Neural crest cell (in vitro differentiated cells): ENCODE data around the gene DCUN1D3. TPM values are rescaled to one million over a fixed set of nuclear protein-coding genes. Genes with fewer than 3 reads are reported as not detected.
"Not testable (repeated sequence)": the region's sequence is repeated elsewhere in the genome, so short reads cannot be mapped to it uniquely, and the experiment has no call there.

Experiments used
- DNase-seq: peaks from one replicate; pipeline ENCODE4 v3.0.0; 2021; ENCODE audit warnings: low read depth, mixed read lengths, low spot score
- H3K27ac Mint-ChIP-seq: one replicate; pipeline ENCODE4 v1.8.0; 2021; ENCODE audit warnings: mild to moderate bottlenecking, mixed read lengths; ENCODE audit not compliant: unreplicated experiment
- H3K27me3 Mint-ChIP-seq: 2 replicates; pipeline ENCODE4 v1.8.0; 2021; ENCODE audit warnings: low read depth, mild to moderate bottlenecking, mixed read lengths
- H3K36me3 Mint-ChIP-seq: 2 replicates; pipeline ENCODE4 v1.8.0; 2021; ENCODE audit warnings: low read depth, mild to moderate bottlenecking, mixed read lengths
- H3K4me1 Mint-ChIP-seq: 2 replicates; pipeline ENCODE4 v1.8.0; 2021; ENCODE audit warnings: mixed read lengths
- H3K4me3 Mint-ChIP-seq: one replicate; pipeline ENCODE4 v1.8.0; 2021; ENCODE audit warnings: mild to moderate bottlenecking, mixed read lengths
- H3K9me3 Mint-ChIP-seq: 2 replicates; pipeline ENCODE4 v1.8.0; 2021; ENCODE audit warnings: mixed read lengths
- CTCF ChIP-seq: fragments of 200-600 bp; sonication (generic); conservative IDR thresholded peaks from 2 replicates; pipeline ENCODE4 v1.5.0; 2021; ENCODE audit warnings: antibody characterized with exemption, mild to moderate bottlenecking
- total RNA-seq: library from RNA; stranded (reverse); gene quantifications from 2 replicates; pipeline ENCODE4 v1.2.1, GENCODE V29; 2021

The DCUN1D3 gene
- total RNA-seq, 1 donor from 2014 or later: 13.5 TPM

DNA sequence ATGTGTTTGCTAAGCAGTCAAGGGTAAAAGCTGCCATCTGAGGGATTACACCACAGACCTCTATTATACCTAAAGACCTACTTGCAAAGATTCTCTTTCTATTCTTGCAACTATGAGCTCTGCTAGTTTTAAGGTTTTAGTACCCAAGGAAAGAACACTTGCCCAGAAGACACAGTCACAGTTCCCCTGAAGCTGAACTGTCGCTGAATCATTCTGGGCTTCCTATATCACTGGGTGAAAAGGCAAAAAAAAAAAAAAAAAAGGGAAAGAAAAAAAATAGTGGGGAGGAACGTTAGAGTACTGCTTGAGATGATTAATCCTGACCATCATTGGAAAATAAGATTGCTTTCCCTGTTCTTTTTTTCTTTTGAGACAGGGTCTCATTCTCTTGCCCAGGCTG, 38.3 kb upstream of the DCUN1D3 start:
- no peaks in the 10 kb centered on the region for H3K36me3 Mint-ChIP-seq
- H3K9me3 Mint-ChIP-seq: no peaks in the 10 kb centered on the region
- no peaks in the 10 kb centered on the region for H3K27me3 Mint-ChIP-seq
- no peak for DNase-seq
- no peak overlapping the region for H3K4me3 Mint-ChIP-seq
- no peaks in the 10 kb centered on the region for H3K4me1 Mint-ChIP-seq
- TF ChIP-seq CTCF: no peak
- H3K27ac Mint-ChIP-seq: peak overlapping the region; percentile 27

GRCh38 chr16:20937736-20938135, 37.6 kb upstream of the DCUN1D3 start:
- H3K9me3 Mint-ChIP-seq: no peaks in the 10 kb centered on the region
- H3K4me3 Mint-ChIP-seq: no peak overlapping the region
- no peaks in the 10 kb centered on the region for H3K27me3 Mint-ChIP-seq
- DNase-seq: no peak
- no peaks in the 10 kb centered on the region for H3K4me1 Mint-ChIP-seq
- TF ChIP-seq CTCF: no peak
- H3K27ac Mint-ChIP-seq: no peak overlapping the region
- no peaks in the 10 kb centered on the region for H3K36me3 Mint-ChIP-seq

- no peaks in the 10 kb centered on the region for H3K9me3 Mint-ChIP-seq
- DNase-seq: no peak
- H3K4me3 Mint-ChIP-seq: no peak overlapping the region
- peaks cover 5% of the 10 kb centered on the region for H3K4me1 Mint-ChIP-seq
- no peak overlapping the region for H3K27ac Mint-ChIP-seq
- H3K27me3 Mint-ChIP-seq: no peaks in the 10 kb centered on the region
- no peaks in the 10 kb centered on the region for H3K36me3 Mint-ChIP-seq
- TF ChIP-seq CTCF: no peak
Observed at GRCh38 chr16:20933589-20933988, 33.4 kb upstream of the DCUN1D3 start.

GRCh38 chr16:20931066-20931600, 31.0 kb upstream of the DCUN1D3 start:
- Mint-ChIP-seq H3K36me3 (no peaks in the 10 kb centered on the region), H3K27me3 (no peaks in the 10 kb centered on the region), H3K4me1 (peaks cover 5% of the 10 kb centered on the region), H3K4me3 (no peak overlapping the region), H3K9me3 (no peaks in the 10 kb centered on the region), H3K27ac (no peak overlapping the region)
- no peak for DNase-seq
- no peak for TF ChIP-seq CTCF

- no peak overlapping the region for H3K4me3 Mint-ChIP-seq
- H3K9me3 Mint-ChIP-seq: no peaks in the 10 kb centered on the region
- H3K4me1 Mint-ChIP-seq: peaks cover 5% of the 10 kb centered on the region
- H3K27me3 Mint-ChIP-seq: no peaks in the 10 kb centered on the region
- H3K27ac Mint-ChIP-seq: no peak overlapping the region
- H3K36me3 Mint-ChIP-seq: peaks cover 3% of the 10 kb centered on the region
- DNase-seq: no peak
- TF ChIP-seq CTCF: no peak
Observed at GRCh38 chr16:20930365-20930690, 30.2 kb upstream of the DCUN1D3 start.

- not testable (repeated sequence) for H3K27ac Mint-ChIP-seq, DNase-seq, H3K4me1 Mint-ChIP-seq, H3K27me3 Mint-ChIP-seq, H3K4me3 Mint-ChIP-seq, H3K9me3 Mint-ChIP-seq, H3K36me3 Mint-ChIP-seq
Observed at GRCh38 chr16:20929676-20930364, 29.7 kb upstream of the DCUN1D3 start.
